ENCODE data around the gene CHERP.
"Not testable (repeated sequence)": the region's sequence is repeated elsewhere in the genome, so short reads cannot be mapped to it uniquely, and the experiment has no call there.

The CHERP gene

GRCh38 chr19:16516923-16517610 lies 25.2 kb downstream of the CHERP start:
- TF ChIP-seq CTCF (IDR thresholded peaks at IDR 0.05; ENCODE audit: low read depth, low read length) = no peak
- no peak overlapping the region for H3K4me3 ChIP-seq (ENCODE audit: low read depth, low read length)

DNA sequence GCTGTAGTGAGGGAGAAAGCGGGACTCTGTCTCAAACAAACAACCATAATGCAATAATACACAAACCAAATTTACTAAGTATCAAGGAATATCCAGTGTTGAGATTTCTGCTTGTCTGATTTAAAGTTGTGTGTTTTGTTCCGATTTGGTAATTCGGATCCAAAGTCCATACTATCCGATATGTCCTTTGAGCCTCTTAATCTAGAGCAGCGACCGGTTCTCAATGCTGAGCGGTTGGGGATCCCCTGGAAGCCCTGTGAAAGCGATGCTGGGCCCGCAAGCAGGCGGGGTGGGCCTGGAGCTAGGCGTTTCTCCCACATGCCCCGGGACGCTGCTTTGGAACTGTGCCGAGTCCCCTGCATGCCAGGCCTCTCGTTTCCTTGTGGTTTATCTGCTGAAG lies 25.9 kb downstream of the CHERP start:
- TF ChIP-seq CTCF (IDR thresholded peaks at IDR 0.05; ENCODE audit: low read depth, low read length) = no peak
- H3K4me3 ChIP-seq (ENCODE audit: low read depth, low read length) = no peak overlapping the region

DNA sequence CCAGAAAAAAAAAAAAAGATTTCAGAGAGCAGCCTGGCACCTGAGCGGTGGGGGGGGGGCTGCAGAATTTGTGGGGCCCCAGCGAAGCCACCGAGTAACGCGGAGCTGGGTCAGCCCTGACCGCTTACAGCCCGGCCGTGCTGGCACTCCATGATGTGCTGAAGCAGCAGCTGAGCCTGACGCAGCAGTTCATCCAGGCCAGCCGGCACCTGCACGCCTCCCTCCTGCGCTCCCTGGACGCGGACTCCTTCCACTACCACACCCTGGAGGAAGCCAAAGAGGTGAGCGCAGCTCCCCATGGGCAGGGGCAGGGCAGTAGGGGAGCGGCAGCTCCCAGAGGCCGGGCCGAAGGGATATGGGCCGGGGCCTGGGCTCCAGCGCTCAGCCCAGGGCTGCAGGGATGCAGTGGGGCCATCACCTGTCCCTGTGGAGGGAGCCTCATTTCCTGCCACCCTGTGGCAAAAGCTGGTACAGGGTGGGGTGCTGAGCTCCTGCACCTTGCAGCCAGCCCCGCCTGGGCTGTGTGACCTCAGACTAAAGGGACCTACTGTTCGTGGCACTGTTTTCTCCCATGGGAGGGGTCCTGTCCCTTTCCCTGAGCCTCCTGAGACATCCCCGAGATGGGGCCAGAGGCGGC lies 27.7 kb downstream of the CHERP start:
- H3K4me3 ChIP-seq (ENCODE audit: low read depth, low read length) = no peak overlapping the region
- no peak for TF ChIP-seq CTCF (IDR thresholded peaks at IDR 0.05; ENCODE audit: low read depth, low read length)

DNA sequence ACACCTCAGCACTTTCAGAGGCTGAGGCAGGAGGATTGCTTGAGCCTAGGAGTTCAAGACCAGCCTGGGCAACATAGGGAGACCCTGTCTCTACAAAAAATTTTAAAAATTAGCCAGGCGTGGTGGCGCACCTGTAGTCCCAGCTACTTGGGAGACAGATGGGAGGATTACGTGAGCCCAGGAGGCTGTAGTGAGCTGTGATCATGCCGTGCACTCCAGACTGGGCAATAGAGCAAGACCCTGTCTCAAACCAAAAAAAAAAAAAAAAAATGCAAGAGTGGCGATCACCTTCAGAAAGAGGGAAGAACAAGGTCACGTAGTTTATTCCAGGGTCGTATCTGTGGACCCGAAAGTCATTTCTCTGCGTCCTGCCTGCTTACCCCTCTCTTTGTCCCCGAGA lies 29.6 kb downstream of the CHERP start:
- not testable (repeated sequence) for H3K4me3 ChIP-seq (ENCODE audit: low read depth, low read length)

- H3K4me3 ChIP-seq (ENCODE audit: low read depth, low read length) = no peak overlapping the region
- TF ChIP-seq CTCF (IDR thresholded peaks at IDR 0.05; ENCODE audit: low read depth, low read length) = no peak
Observed at GRCh38 chr19:16509141-16510061, 32.8 kb downstream of the CHERP start.

DNA sequence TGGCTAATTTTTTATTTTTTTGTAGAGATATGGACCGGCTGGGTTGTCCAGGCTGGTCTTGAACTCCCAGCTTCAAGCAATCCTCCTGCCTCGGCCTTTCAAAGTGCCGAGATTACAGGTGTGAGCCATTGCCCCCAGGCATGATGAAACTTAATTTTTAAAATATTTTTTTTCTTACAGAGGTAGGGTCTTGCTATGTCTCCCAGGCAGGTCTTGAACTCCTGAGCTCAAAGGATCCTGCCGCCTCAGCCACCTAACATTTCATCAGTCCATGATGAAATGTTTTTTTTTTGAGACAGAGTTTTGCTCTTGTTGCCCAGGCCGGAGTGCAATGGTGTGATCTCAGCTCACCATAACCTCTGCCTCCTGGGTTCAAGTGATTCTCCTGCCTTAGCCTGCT lies 33.7 kb downstream of the CHERP start:
- no peak for TF ChIP-seq CTCF (IDR thresholded peaks at IDR 0.05; ENCODE audit: low read depth, low read length)
- no peak overlapping the region for H3K4me3 ChIP-seq (ENCODE audit: low read depth, low read length)

DNA sequence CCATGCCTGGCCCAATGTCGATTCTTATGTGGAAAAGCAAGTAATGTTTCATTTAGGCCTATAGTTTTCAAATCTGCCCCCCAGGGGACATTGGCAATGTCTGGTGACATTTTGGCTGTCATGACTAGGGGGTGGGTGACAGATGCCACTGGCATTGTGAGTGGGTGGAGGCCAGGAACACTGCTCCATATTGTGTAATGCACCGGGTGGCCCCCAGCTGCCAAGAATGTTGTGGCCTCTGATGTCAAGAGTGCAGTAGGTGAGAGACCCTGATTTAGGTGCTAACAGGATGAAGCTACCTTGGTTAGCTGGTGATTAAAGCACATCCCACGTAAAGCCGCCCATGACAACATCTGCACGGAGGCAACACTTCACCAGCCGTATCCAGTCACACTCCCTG lies 35.3 kb downstream of the CHERP start:
- TF ChIP-seq CTCF (IDR thresholded peaks at IDR 0.05; ENCODE audit: low read depth, low read length) = no peak
- H3K4me3 ChIP-seq (ENCODE audit: low read depth, low read length) = no peak overlapping the region

DNA sequence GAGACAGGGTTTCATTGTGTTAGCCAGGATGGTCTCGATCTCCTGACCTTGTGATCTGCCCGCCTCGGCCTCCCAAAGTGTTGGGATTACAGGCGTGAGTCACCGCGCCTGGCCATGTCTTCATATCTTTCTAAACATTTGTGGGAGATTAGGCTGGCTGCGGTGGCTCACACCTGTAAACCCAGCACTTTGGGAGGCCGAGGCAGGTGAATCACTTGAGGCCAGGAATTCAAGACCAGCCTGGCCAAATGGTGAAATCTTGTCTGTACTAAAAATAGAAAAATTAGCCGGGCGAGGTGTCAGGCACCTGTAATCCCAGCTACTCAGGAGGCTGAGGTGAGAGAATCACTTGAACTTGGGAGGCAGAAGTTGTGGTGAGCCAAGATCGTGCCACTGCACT lies 36.1 kb downstream of the CHERP start:
- not testable (repeated sequence) for H3K4me3 ChIP-seq (ENCODE audit: low read depth, low read length)
